Brain pericyte (primary cell): ENCODE results near the gene SLC44A2.

ENCODE experiments used
- DNase-seq: peaks from one replicate; pipeline ENCODE4 v3.0.0-alpha.2; 2012; ENCODE audit warnings: low read depth, low spot score

Gene SLC44A2

GRCh38 chr19:10682397-10683063 is 57.2 kb downstream of the SLC44A2 start:
- DNase-seq, result no peak

- DNase-seq, result no peak
Measured at GRCh38 chr19:10683064-10683426, 57.7 kb downstream of the SLC44A2 start.

- DNase-seq, result no peak
Measured at GRCh38 chr19:10683582-10683981, 58.2 kb downstream of the SLC44A2 start.

- DNase-seq, result no peak
Measured at GRCh38 chr19:10685210-10685609, 59.9 kb downstream of the SLC44A2 start.

- no peak for DNase-seq
Measured at GRCh38 chr19:10686193-10686592, 60.8 kb downstream of the SLC44A2 start.

- no peak for DNase-seq
Measured at GRCh38 chr19:10686661-10687517, 61.5 kb downstream of the SLC44A2 start.

GRCh38 chr19:10687518-10688288 is 62.4 kb downstream of the SLC44A2 start:
- DNase-seq, result no peak

GRCh38 chr19:10688545-10689280 is 63.4 kb downstream of the SLC44A2 start:
- DNase-seq, result no peak

- DNase-seq, result no peak
Measured at GRCh38 chr19:10690341-10690781, 65.0 kb downstream of the SLC44A2 start.

GRCh38 chr19:10691178-10691881 is 66.0 kb downstream of the SLC44A2 start:
- no peak for DNase-seq

- no peak for DNase-seq
Measured at GRCh38 chr19:10691883-10692282, 66.5 kb downstream of the SLC44A2 start.

GRCh38 chr19:10692673-10693264 is 67.4 kb downstream of the SLC44A2 start:
- no peak for DNase-seq
